Glutamatergic neuron (in vitro differentiated cells): ENCODE data around the gene DOCK2. TPM values are rescaled to one million over a fixed set of nuclear protein-coding genes. Genes with fewer than 3 reads are reported as not detected.

Source experiments
- DNase-seq: peaks from one replicate; pipeline ENCODE4 v3.0.0; 2022
- H3K27ac Mint-ChIP-seq: one replicate; pipeline ENCODE4 v1.8.0; 2020; ENCODE audit warnings: mild to moderate bottlenecking, mixed read lengths, inconsistent platforms; ENCODE audit not compliant: unreplicated experiment
- H3K27me3 Mint-ChIP-seq: one replicate; pipeline ENCODE4 v1.8.0; 2020; ENCODE audit warnings: mild to moderate bottlenecking, moderate library complexity, mixed read lengths, inconsistent platforms; ENCODE audit not compliant: unreplicated experiment
- H3K36me3 Mint-ChIP-seq: one replicate; pipeline ENCODE4 v1.8.0; 2020; ENCODE audit warnings: mild to moderate bottlenecking, mixed read lengths, inconsistent platforms; ENCODE audit not compliant: unreplicated experiment
- H3K4me1 Mint-ChIP-seq: one replicate; pipeline ENCODE4 v1.8.0; 2020; ENCODE audit warnings: mild to moderate bottlenecking, low read depth, mixed read lengths, inconsistent platforms; ENCODE audit not compliant: unreplicated experiment
- H3K4me3 Mint-ChIP-seq: one replicate; pipeline ENCODE4 v1.8.0; 2020; ENCODE audit warnings: mild to moderate bottlenecking, mixed read lengths, inconsistent platforms; ENCODE audit not compliant: unreplicated experiment
- H3K9me3 Mint-ChIP-seq: one replicate; pipeline ENCODE4 v1.8.0; 2020; ENCODE audit warnings: mild to moderate bottlenecking, moderate library complexity, mixed read lengths, inconsistent platforms; ENCODE audit not compliant: unreplicated experiment
- CTCF ChIP-seq: fragments of 200-600 bp; sonication (generic); IDR thresholded peaks from one replicate; pipeline ENCODE4 v1.5.0; 2021; ENCODE audit not compliant: partially characterized antibody, unreplicated experiment
- total RNA-seq: library from RNA; stranded (reverse); fragmentation: NEBNext Ultra II Directional; extraction: Animal tissue kit (Norgen Biotek cat#: 25700); gene quantifications from one replicate; pipeline ENCODE4 v1.2.1, GENCODE V29; 2021; ENCODE audit not compliant: unreplicated experiment

The DOCK2 gene
- total RNA-seq, 1 donor from 2014 or later, result 0.66 TPM

- TF ChIP-seq CTCF, result no peak
- no peaks in the 10 kb centered on the region for H3K9me3 Mint-ChIP-seq
Measured at GRCh38 chr5:169629847-169630548, 7.1 kb upstream of the DOCK2 start.

GRCh38 chr5:169631360-169631759 is 5.7 kb upstream of the DOCK2 start:
- DNase-seq, result no peak
- H3K27me3 Mint-ChIP-seq, result peaks cover 1% of the 10 kb centered on the region
- H3K4me3 Mint-ChIP-seq, result no peak overlapping the region
- H3K9me3 Mint-ChIP-seq, result peaks cover 2% of the 10 kb centered on the region
- no peaks in the 10 kb centered on the region for H3K36me3 Mint-ChIP-seq
- H3K27ac Mint-ChIP-seq, result no peak overlapping the region
- no peaks in the 10 kb centered on the region for H3K4me1 Mint-ChIP-seq
- no peak for TF ChIP-seq CTCF

More at GRCh38 chr5:169629847-169630548, 7.1 kb upstream of the DOCK2 start:
- no peaks in the 10 kb centered on the region for H3K27me3 Mint-ChIP-seq
- no peak for DNase-seq
- no peak overlapping the region for H3K27ac Mint-ChIP-seq
- H3K4me3 Mint-ChIP-seq, result no peak overlapping the region
- peaks cover 3% of the 10 kb centered on the region for H3K36me3 Mint-ChIP-seq
- H3K4me1 Mint-ChIP-seq, result no peaks in the 10 kb centered on the region

- no peak for DNase-seq
- no peak overlapping the region for H3K27ac Mint-ChIP-seq
- H3K36me3 Mint-ChIP-seq, result no peaks in the 10 kb centered on the region
- peaks cover 2% of the 10 kb centered on the region for H3K9me3 Mint-ChIP-seq
- no peak for TF ChIP-seq CTCF
- H3K27me3 Mint-ChIP-seq, result peaks cover 6% of the 10 kb centered on the region
- no peak overlapping the region for H3K4me3 Mint-ChIP-seq
- no peaks in the 10 kb centered on the region for H3K4me1 Mint-ChIP-seq
Measured at GRCh38 chr5:169632946-169633345, 4.1 kb upstream of the DOCK2 start.

- no peaks in the 10 kb centered on the region for H3K4me1 Mint-ChIP-seq
- no peak for DNase-seq
- no peaks in the 10 kb centered on the region for H3K36me3 Mint-ChIP-seq
- no peak overlapping the region for H3K4me3 Mint-ChIP-seq
- H3K9me3 Mint-ChIP-seq, result peaks cover 2% of the 10 kb centered on the region
- TF ChIP-seq CTCF, result no peak
- H3K27me3 Mint-ChIP-seq, result peaks cover 6% of the 10 kb centered on the region
- H3K27ac Mint-ChIP-seq, result no peak overlapping the region
Measured at GRCh38 chr5:169634606-169635005, 2.5 kb upstream of the DOCK2 start.

- Mint-ChIP-seq H3K27me3 (peaks cover 6% of the 10 kb centered on the region), H3K4me1 (no peaks in the 10 kb centered on the region)
Measured at GRCh38 chr5:169635936-169636335, 1.1 kb upstream of the DOCK2 start.

More at GRCh38 chr5:169635936-169636335, 1.1 kb upstream of the DOCK2 start:
- no peaks in the 10 kb centered on the region for H3K36me3 Mint-ChIP-seq
- H3K9me3 Mint-ChIP-seq, result peaks cover 2% of the 10 kb centered on the region
- no peak for TF ChIP-seq CTCF
- H3K4me3 Mint-ChIP-seq, result no peak overlapping the region
- H3K27ac Mint-ChIP-seq, result no peak overlapping the region
- no peak for DNase-seq
